Measurements from ENCODE around the gene PGD.

DNA sequence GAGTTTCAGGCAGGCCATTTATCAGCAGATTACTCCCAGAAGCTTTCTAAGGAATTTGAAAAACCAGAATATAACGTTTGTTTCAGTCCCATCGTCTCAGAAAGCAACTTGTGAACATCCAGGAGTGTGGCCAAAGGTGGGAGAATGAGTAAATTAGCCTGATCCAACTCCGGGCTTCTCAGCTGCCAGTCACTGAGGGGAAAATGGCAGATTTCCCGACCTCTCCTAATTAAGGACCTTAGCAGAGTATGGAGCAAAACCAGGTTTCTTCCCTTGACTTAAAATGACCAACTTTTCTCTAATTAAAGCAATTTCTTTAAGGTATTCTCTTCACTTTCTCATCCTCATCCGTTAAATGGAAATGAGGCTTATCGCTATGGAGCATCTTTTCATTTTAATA is 52.0 kb downstream of the PGD start:
- TF ChIP-seq, protein P1, sequence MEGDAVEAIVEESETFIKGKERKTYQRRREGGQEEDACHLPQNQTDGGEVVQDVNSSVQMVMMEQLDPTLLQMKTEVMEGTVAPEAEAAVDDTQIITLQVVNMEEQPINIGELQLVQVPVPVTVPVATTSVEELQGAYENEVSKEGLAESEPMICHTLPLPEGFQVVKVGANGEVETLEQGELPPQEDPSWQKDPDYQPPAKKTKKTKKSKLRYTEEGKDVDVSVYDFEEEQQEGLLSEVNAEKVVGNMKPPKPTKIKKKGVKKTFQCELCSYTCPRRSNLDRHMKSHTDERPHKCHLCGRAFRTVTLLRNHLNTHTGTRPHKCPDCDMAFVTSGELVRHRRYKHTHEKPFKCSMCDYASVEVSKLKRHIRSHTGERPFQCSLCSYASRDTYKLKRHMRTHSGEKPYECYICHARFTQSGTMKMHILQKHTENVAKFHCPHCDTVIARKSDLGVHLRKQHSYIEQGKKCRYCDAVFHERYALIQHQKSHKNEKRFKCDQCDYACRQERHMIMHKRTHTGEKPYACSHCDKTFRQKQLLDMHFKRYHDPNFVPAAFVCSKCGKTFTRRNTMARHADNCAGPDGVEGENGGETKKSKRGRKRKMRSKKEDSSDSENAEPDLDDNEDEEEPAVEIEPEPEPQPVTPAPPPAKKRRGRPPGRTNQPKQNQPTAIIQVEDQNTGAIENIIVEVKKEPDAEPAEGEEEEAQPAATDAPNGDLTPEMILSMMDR (IDR thresholded peaks at IDR 0.05): no peak
- no peak for TF ChIP-seq POLR2A (IDR thresholded peaks at IDR 0.05; ENCODE audit: low read length)
- no peak for TF ChIP-seq FOSB (CRISPR knock-in tag; IDR thresholded peaks at IDR 0.05)
- no peak for TF ChIP-seq CEBPB (IDR thresholded peaks at IDR 0.05)
- TF ChIP-seq, protein P2, sequence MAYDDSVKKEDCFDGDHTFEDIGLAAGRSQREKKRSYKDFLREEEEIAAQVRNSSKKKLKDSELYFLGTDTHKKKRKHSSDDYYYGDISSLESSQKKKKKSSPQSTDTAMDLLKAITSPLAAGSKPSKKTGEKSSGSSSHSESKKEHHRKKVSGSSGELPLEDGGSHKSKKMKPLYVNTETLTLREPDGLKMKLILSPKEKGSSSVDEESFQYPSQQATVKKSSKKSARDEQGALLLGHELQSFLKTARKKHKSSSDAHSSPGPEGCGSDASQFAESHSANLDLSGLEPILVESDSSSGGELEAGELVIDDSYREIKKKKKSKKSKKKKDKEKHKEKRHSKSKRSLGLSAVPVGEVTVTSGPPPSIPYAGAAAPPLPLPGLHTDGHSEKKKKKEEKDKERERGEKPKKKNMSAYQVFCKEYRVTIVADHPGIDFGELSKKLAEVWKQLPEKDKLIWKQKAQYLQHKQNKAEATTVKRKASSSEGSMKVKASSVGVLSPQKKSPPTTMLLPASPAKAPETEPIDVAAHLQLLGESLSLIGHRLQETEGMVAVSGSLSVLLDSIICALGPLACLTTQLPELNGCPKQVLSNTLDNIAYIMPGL (CRISPR knock-in tag; IDR thresholded peaks at IDR 0.05; ENCODE audit: borderline replicate concordance): no peak

Measured in A549 (cell line).